GM12878 (cell line): ENCODE results near the gene PCF11. TPM values are rescaled to one million over a fixed set of nuclear protein-coding genes. Genes with fewer than 3 reads are reported as not detected.

ENCODE experiments used
- CREM ChIP-seq: IDR thresholded peaks from 2 replicates; pipeline ENCODE4 v1.6.1; 2014; ENCODE audit warnings: antibody characterized with exemption, low read depth
- EED ChIP-seq: sonication (generic); IDR thresholded peaks from 2 replicates; pipeline ENCODE4 v1.6.1; 2016; ENCODE audit warnings: antibody characterized with exemption, low read depth
- HDAC6 ChIP-seq: fragments of 200-600 bp; sonication (generic); IDR thresholded peaks from one replicate; pipeline ENCODE4 v1.8.0; 2017; ENCODE audit warnings: antibody characterized with exemption; ENCODE audit not compliant: unreplicated experiment
- IKZF2 ChIP-seq, 2 experiments: fragments of 450-650 bp; IDR thresholded peaks; 2 replicates each; pipeline ENCODE4 v1.6.1; 2017; ENCODE audit warnings: mild to moderate bottlenecking in 2 of 2, moderate library complexity in 2 of 2
- POU2F2 ChIP-seq: IDR thresholded peaks from 3 replicates; pipeline ENCODE4 v1.6.1; 2011; ENCODE audit warnings: low read depth, mild to moderate bottlenecking, low read length, borderline replicate concordance
- SPI1 ChIP-seq: IDR thresholded peaks from 2 replicates; pipeline ENCODE4 v1.6.1; 2011; ENCODE audit warnings: low read depth, mild to moderate bottlenecking, low read length, moderate library complexity, borderline replicate concordance; ENCODE audit not compliant: insufficient read depth
- SREBF2 ChIP-seq: IDR thresholded peaks from 2 replicates; pipeline ENCODE4 v1.6.1; 2012; ENCODE audit warnings: mild to moderate bottlenecking, low read length
- ZNF217 ChIP-seq: fragments of 450-650 bp; IDR thresholded peaks from 2 replicates; pipeline ENCODE4 v1.6.1; 2017; ENCODE audit warnings: antibody characterized with exemption, mild to moderate bottlenecking
- polyA plus RNA-seq, 11 experiments: library from polyadenylated mRNA; depleted of rRNA in 4 of 11; unstranded in 6 of 11; stranded (reverse) in 5 of 11; fragments of >200 nt; fragmentation: Nextera tagmentation in 4 of 11; fragmentation: Illumina TruSeq in 1 of 11; extraction: Ambion mirVana in 4 of 11; extraction: Trizol in 1 of 11; gene quantifications; 1 replicate in 1 of 11; 2 replicates in 10 of 11; pipeline versions ENCODE4 v1.2.1 to v1.2.3, GENCODE V29; 2011 to 2016; ENCODE audit warnings: inconsistent platforms in 2 of 11, missing spikeins in 2 of 11, low read depth in 1 of 11
- total RNA-seq, 4 experiments: library from RNA; depleted of rRNA in 3 of 4; stranded (reverse); fragments of >200 nt in 3 of 4; fragmentation: Illumina TruSeq in 1 of 4; extraction: Trizol in 1 of 4; gene quantifications; 2 replicates each; pipeline versions ENCODE4 v1.2.1 to v1.2.3, GENCODE V29; 2013 to 2021
- TF ChIP-seq, protein P1 (sequence below): IDR thresholded peaks from 2 replicates; pipeline ENCODE4 v1.6.1; 2011; ENCODE audit warnings: borderline replicate concordance, low read depth, mild to moderate bottlenecking, moderate library complexity, mixed read lengths, low read length; ENCODE audit not compliant: insufficient read depth; ENCODE audit errors: extremely low read length
- TF ChIP-seq, protein P2 (sequence below): fragments of 150-350 bp; IDR thresholded peaks from 2 replicates; pipeline ENCODE4 v1.6.1; 2016; ENCODE audit warnings: low read depth, low read length
- TF ChIP-seq, protein P3 (sequence below): fragments of 450-650 bp; IDR thresholded peaks from 2 replicates; pipeline ENCODE4 v1.6.1; 2014; ENCODE audit warnings: mild to moderate bottlenecking
- TF ChIP-seq, protein P4 (sequence below): fragments of 450-650 bp; formaldehyde crosslinking; IDR thresholded peaks from 2 replicates; pipeline ENCODE4 v1.5.0; 2022; ENCODE audit warnings: mild to moderate bottlenecking, missing genetic modification characterization
- TF ChIP-seq, protein P5 (sequence below): IDR thresholded peaks from 2 replicates; pipeline ENCODE4 v1.6.1; 2012; ENCODE audit warnings: low read depth, low read length, improper control_type of control experiment

Gene PCF11
- total and polyA plus RNA-seq, 10 of the 15 experiments (the other 5 are each of a cell fraction or from before 2014, with no cell fraction given): 9.2 to 90.4 (median 48.0) TPM

DNA sequence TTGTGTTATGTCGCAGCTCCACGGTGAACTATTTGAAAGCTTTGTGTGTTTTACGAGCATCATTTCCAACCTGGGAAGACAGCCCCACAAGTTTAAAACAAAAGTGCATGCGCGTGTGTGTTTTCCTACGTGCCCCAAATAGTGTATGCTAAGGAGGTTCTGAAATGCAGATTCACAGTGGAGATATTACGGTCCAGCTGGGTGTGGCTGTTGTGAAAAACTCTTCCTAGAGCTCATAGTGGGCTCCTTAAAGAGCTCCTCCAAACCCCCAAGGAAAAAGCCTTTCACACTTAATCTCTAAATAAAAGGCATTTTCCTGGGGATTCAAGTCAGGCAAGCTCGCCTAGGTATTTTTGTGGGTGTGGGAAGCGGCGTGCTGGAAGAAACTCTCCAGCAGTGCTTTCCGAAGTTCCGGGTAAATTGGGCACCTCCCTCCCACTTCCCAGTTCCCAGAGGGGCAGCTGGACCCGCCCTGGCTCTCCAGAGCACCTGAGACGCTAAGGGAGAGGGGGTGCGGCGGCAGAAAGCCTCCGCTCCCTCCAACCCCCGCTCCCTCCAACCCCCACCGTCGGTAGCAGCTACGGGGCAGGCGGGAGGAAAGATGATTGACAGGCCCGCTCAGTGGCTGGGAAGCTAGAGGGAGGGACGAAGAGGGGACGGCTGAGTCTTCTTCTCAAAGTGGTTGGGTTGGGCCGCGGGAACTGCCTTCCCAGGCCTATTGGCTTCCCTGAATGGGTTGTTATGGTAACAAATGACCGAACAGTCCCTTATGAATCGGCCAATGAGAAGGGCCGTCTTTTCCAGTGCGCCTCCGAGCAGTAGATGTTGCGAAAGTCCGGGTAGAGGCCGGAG is 561 bp upstream of the PCF11 start (continued):
- TF ChIP-seq, protein P1, sequence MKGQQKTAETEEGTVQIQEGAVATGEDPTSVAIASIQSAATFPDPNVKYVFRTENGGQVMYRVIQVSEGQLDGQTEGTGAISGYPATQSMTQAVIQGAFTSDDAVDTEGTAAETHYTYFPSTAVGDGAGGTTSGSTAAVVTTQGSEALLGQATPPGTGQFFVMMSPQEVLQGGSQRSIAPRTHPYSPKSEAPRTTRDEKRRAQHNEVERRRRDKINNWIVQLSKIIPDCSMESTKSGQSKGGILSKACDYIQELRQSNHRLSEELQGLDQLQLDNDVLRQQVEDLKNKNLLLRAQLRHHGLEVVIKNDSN: no peak
- TF ChIP-seq, protein P2, sequence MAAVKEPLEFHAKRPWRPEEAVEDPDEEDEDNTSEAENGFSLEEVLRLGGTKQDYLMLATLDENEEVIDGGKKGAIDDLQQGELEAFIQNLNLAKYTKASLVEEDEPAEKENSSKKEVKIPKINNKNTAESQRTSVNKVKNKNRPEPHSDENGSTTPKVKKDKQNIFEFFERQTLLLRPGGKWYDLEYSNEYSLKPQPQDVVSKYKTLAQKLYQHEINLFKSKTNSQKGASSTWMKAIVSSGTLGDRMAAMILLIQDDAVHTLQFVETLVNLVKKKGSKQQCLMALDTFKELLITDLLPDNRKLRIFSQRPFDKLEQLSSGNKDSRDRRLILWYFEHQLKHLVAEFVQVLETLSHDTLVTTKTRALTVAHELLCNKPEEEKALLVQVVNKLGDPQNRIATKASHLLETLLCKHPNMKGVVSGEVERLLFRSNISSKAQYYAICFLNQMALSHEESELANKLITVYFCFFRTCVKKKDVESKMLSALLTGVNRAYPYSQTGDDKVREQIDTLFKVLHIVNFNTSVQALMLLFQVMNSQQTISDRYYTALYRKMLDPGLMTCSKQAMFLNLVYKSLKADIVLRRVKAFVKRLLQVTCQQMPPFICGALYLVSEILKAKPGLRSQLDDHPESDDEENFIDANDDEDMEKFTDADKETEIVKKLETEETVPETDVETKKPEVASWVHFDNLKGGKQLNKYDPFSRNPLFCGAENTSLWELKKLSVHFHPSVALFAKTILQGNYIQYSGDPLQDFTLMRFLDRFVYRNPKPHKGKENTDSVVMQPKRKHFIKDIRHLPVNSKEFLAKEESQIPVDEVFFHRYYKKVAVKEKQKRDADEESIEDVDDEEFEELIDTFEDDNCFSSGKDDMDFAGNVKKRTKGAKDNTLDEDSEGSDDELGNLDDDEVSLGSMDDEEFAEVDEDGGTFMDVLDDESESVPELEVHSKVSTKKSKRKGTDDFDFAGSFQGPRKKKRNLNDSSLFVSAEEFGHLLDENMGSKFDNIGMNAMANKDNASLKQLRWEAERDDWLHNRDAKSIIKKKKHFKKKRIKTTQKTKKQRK: peak; percentile 45; the same call in 1 of the 2 replicates
- TF ChIP-seq ZNF217 (no peak), HDAC6 (no peak), SREBF2 (0 out of 2 replicates have a peak, but pooled peaks have one; percentile 44), POU2F2 (no peak), IKZF2 (IDR thresholded peaks at IDR 0.05) (peak; percentile 83 to 93), EED (peak; percentile 61), SPI1 (peak; percentile 19), CREM (peak; percentile 96)
- TF ChIP-seq, protein P3, sequence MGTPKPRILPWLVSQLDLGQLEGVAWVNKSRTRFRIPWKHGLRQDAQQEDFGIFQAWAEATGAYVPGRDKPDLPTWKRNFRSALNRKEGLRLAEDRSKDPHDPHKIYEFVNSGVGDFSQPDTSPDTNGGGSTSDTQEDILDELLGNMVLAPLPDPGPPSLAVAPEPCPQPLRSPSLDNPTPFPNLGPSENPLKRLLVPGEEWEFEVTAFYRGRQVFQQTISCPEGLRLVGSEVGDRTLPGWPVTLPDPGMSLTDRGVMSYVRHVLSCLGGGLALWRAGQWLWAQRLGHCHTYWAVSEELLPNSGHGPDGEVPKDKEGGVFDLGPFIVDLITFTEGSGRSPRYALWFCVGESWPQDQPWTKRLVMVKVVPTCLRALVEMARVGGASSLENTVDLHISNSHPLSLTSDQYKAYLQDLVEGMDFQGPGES: 0 out of 2 replicates have a peak, but pooled peaks have one; percentile 57
- TF ChIP-seq, protein P4, sequence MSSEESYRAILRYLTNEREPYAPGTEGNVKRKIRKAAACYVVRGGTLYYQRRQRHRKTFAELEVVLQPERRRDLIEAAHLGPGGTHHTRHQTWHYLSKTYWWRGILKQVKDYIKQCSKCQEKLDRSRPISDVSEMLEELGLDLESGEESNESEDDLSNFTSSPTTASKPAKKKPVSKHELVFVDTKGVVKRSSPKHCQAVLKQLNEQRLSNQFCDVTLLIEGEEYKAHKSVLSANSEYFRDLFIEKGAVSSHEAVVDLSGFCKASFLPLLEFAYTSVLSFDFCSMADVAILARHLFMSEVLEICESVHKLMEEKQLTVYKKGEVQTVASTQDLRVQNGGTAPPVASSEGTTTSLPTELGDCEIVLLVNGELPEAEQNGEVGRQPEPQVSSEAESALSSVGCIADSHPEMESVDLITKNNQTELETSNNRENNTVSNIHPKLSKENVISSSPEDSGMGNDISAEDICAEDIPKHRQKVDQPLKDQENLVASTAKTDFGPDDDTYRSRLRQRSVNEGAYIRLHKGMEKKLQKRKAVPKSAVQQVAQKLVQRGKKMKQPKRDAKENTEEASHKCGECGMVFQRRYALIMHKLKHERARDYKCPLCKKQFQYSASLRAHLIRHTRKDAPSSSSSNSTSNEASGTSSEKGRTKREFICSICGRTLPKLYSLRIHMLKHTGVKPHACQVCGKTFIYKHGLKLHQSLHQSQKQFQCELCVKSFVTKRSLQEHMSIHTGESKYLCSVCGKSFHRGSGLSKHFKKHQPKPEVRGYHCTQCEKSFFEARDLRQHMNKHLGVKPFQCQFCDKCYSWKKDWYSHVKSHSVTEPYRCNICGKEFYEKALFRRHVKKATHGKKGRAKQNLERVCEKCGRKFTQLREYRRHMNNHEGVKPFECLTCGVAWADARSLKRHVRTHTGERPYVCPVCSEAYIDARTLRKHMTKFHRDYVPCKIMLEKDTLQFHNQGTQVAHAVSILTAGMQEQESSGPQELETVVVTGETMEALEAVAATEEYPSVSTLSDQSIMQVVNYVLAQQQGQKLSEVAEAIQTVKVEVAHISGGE (CRISPR knock-in tag): no peak
- TF ChIP-seq, protein P5, sequence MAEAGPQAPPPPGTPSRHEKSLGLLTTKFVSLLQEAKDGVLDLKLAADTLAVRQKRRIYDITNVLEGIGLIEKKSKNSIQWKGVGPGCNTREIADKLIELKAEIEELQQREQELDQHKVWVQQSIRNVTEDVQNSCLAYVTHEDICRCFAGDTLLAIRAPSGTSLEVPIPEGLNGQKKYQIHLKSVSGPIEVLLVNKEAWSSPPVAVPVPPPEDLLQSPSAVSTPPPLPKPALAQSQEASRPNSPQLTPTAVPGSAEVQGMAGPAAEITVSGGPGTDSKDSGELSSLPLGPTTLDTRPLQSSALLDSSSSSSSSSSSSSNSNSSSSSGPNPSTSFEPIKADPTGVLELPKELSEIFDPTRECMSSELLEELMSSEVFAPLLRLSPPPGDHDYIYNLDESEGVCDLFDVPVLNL: peak; percentile 75; the same call in 1 of the 2 replicates
